ENCODE results near the gene GRIK2. TPM values are rescaled to one million over a fixed set of nuclear protein-coding genes. Genes with fewer than 3 reads are reported as not detected.

Gene GRIK2
- total RNA-seq, 2 donors from 2014 or later, result 1.00 to 4.5 TPM

DNA sequence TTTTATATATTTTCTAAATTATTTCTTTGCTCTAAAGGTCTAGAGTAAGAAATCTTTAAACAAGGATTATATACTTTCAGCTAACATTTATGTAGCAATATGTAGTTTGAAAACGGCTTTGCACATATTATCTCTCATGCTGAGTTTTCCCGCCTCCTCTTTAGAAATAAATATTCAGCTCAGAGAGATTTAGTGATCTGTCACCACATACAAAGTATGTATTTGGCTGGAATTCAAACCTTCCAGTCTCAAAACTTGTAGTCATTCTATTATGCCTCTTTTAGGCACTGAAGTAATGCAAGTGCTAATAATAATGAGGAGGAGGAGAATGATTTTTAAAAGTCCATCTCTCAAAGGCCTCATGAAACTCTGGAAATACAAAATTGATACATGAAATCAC is 525.0 kb downstream of the GRIK2 start:
- no peaks in the 10 kb centered on the region for H3K27me3 ChIP-seq (ENCODE audit: control insufficient read depth, insufficient read depth, low read length, poor library complexity, severe bottlenecking)
- DNase-seq, result no peak
- no peak overlapping the region for H3K4me3 ChIP-seq (ENCODE audit: low read length)
- Mint-ChIP-seq H3K27ac (no peak overlapping the region), H3K4me1 (no peaks in the 10 kb centered on the region), H3K9me3 (no peaks in the 10 kb centered on the region), H3K4me3 (no peak overlapping the region), H3K36me3 (ENCODE audit: low read depth) (no peaks in the 10 kb centered on the region), H3K27me3 (ENCODE audit: insufficient read depth) (no peaks in the 10 kb centered on the region)
- H3K36me3 ChIP-seq (ENCODE audit: control insufficient read depth, insufficient read depth, low read length), result no peaks in the 10 kb centered on the region
- H3K27ac ChIP-seq (ENCODE audit: low read depth, low read length), result no peak overlapping the region
- H3K9ac ChIP-seq (ENCODE audit: extremely low read depth, low read length, poor library complexity, severe bottlenecking), result no peak overlapping the region
- no peaks in the 10 kb centered on the region for H3K4me1 ChIP-seq (ENCODE audit: control insufficient read depth, insufficient read depth, low read length)
- WGBS, 2 experiments (ENCODE audit: insufficient coverage in 1 of 2, insufficient read length in 1 of 2), result 89 to 100% methylated on average over 2 of the region's 2 CpGs
- no peak for TF ChIP-seq CTCF (conservative IDR thresholded peaks at IDR 0.05)
- H3K9me3 ChIP-seq (ENCODE audit: control insufficient read depth, low read length), result no peaks in the 10 kb centered on the region

DNA sequence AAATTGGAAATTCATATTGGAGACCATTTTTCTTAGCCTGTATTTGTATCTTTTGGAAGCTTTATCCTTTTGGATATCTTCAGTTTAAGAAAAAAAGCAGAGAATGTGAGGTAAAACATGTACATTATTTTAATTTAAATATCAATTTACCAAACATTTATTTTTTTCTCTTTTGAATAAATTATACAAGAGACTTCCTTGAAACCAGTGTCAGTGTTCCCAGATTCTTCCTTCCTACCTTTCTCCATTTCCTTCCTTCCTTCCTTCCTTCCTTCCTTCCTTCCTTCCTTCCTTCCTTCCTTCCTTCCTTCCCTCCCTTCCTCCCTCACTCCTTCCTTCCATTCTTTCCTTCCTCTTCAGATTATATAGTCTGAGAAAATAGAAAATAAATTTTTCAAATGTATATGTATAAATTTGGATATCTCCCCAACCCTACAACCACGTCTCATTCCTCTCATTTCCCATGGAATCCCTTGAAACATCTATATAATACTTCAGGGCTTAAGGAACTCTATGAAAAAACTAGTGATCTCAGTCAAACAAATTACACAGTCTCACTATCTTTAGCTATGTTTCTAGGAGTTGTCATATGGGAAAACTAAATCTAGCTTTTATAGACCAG is 528.4 kb downstream of the GRIK2 start:
- Histone ChIP-seq H3K36me3 (ENCODE audit: control insufficient read depth, insufficient read depth, low read length) (no peaks in the 10 kb centered on the region), H3K4me3 (ENCODE audit: low read length) (no peak overlapping the region), H3K9ac (ENCODE audit: extremely low read depth, low read length, poor library complexity, severe bottlenecking) (no peak overlapping the region), H3K27ac (ENCODE audit: low read depth, low read length) (no peak overlapping the region), H3K27me3 (ENCODE audit: control insufficient read depth, insufficient read depth, low read length, poor library complexity, severe bottlenecking) (no peaks in the 10 kb centered on the region), H3K9me3 (ENCODE audit: control insufficient read depth, low read length) (no peaks in the 10 kb centered on the region), H3K4me1 (ENCODE audit: control insufficient read depth, insufficient read depth, low read length) (no peaks in the 10 kb centered on the region)
- no peak overlapping the region for H3K27ac Mint-ChIP-seq
- DNase-seq, result no peak
- TF ChIP-seq CTCF (conservative IDR thresholded peaks at IDR 0.05), result no peak
- H3K36me3 Mint-ChIP-seq (ENCODE audit: low read depth), result no peaks in the 10 kb centered on the region
- no peaks in the 10 kb centered on the region for H3K27me3 Mint-ChIP-seq (ENCODE audit: insufficient read depth)
- H3K4me3 Mint-ChIP-seq, result no peak overlapping the region
- no peaks in the 10 kb centered on the region for H3K9me3 Mint-ChIP-seq
- H3K4me1 Mint-ChIP-seq, result no peaks in the 10 kb centered on the region
- 100% methylated on average over 1 of the region's 1 CpG; no CpG with 5 or more reads in 1 of the 2 experiments for WGBS, 2 experiments (ENCODE audit: insufficient coverage in 1 of 2, insufficient read length in 1 of 2)

GRCh38 chr6:101926149-101926925 is 532.8 kb downstream of the GRIK2 start:
- Mint-ChIP-seq H3K36me3 (ENCODE audit: low read depth) (no peaks in the 10 kb centered on the region), H3K4me1 (no peaks in the 10 kb centered on the region), H3K4me3 (no peak overlapping the region), H3K27ac (no peak overlapping the region), H3K27me3 (ENCODE audit: insufficient read depth) (no peaks in the 10 kb centered on the region), H3K9me3 (no peaks in the 10 kb centered on the region)
- WGBS, 2 experiments (ENCODE audit: insufficient coverage in 1 of 2, insufficient read length in 1 of 2), result 88 to 100% methylated on average over 1 to 6 of the region's 7 CpGs
- Histone ChIP-seq H3K36me3 (ENCODE audit: control insufficient read depth, insufficient read depth, low read length) (no peaks in the 10 kb centered on the region), H3K4me1 (ENCODE audit: control insufficient read depth, insufficient read depth, low read length) (no peaks in the 10 kb centered on the region), H3K27me3 (ENCODE audit: control insufficient read depth, insufficient read depth, low read length, poor library complexity, severe bottlenecking) (no peaks in the 10 kb centered on the region), H3K9ac (ENCODE audit: extremely low read depth, low read length, poor library complexity, severe bottlenecking) (no peak overlapping the region), H3K9me3 (ENCODE audit: control insufficient read depth, low read length) (no peaks in the 10 kb centered on the region), H3K4me3 (ENCODE audit: low read length) (no peak overlapping the region), H3K27ac (ENCODE audit: low read depth, low read length) (no peak overlapping the region)
- DNase-seq, result no peak
- TF ChIP-seq CTCF (conservative IDR thresholded peaks at IDR 0.05), result no peak

Measured in endodermal cell (in vitro differentiated cells).